NT2/D1 (cell line): ENCODE results near the gene IBSP.

ENCODE experiments used
- SUZ12 ChIP-seq: IDR thresholded peaks from 2 replicates; pipeline ENCODE4 v1.6.1; 2011; ENCODE audit not compliant: insufficient read length, insufficient read depth; ENCODE audit errors: extremely low read depth
- YY1 ChIP-seq: IDR thresholded peaks from 2 replicates; pipeline ENCODE4 v1.6.1; 2011; ENCODE audit not compliant: insufficient read length, insufficient read depth
- ZNF274 ChIP-seq: IDR thresholded peaks from 2 replicates; pipeline ENCODE4 v1.6.1; 2011; ENCODE audit warnings: mild to moderate bottlenecking, low read depth, low read length

DNA sequence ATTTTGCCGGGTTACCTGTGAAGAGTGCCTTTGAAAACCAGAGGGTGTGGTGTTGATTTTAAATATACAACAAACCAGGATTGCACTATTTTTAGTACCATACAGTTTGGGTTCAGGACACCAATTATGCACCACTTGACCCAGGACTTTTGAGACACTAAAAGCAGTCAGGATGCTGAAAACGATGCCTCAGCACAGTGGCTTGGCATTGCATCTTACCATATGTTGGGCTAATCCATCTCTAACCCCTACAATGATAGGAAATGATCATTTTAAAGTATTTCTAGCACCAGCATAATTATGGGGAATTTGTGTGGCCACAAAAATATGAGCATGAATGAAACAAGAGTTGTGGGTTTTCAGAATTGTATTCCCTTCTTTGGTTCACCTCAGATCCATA, 4.1 kb downstream of the IBSP start:
- TF ChIP-seq ZNF274 = no peak
- TF ChIP-seq YY1 = no peak
- no peak for TF ChIP-seq SUZ12
